ENCODE measurements around the gene NDUFA11.

DNA sequence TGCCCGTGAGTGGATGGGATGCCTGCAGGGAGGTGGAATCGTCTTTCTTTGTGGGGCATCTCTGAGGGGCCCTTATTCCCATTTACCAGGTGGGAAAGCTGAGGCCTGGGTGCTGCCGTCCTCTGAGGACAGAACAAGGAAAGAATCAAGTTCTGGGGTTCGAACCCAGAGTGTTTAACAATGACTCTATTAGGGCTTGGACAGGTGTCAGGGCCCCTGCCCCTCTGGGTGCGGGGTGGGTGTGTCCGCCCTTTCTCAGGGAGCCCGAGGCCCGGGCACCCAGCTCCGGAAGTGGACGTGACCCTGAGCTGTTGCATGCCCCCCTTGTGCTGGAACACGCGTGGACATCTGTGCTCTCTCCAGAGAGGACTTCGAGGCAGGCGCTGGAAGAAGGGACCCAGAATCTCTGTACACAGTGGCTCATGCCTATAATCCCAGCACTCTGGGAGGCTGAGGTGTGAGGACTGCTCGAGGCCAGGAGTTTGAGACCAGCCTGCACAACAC lies 10.8 kb downstream of the NDUFA11 start:
- TF ChIP-seq, protein P1, sequence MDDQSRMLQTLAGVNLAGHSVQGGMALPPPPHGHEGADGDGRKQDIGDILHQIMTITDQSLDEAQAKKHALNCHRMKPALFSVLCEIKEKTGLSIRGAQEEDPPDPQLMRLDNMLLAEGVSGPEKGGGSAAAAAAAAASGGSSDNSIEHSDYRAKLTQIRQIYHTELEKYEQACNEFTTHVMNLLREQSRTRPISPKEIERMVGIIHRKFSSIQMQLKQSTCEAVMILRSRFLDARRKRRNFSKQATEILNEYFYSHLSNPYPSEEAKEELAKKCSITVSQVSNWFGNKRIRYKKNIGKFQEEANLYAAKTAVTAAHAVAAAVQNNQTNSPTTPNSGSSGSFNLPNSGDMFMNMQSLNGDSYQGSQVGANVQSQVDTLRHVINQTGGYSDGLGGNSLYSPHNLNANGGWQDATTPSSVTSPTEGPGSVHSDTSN (CRISPR knock-in tag; IDR thresholded peaks at IDR 0.05) = no peak
- TF ChIP-seq, protein P2, sequence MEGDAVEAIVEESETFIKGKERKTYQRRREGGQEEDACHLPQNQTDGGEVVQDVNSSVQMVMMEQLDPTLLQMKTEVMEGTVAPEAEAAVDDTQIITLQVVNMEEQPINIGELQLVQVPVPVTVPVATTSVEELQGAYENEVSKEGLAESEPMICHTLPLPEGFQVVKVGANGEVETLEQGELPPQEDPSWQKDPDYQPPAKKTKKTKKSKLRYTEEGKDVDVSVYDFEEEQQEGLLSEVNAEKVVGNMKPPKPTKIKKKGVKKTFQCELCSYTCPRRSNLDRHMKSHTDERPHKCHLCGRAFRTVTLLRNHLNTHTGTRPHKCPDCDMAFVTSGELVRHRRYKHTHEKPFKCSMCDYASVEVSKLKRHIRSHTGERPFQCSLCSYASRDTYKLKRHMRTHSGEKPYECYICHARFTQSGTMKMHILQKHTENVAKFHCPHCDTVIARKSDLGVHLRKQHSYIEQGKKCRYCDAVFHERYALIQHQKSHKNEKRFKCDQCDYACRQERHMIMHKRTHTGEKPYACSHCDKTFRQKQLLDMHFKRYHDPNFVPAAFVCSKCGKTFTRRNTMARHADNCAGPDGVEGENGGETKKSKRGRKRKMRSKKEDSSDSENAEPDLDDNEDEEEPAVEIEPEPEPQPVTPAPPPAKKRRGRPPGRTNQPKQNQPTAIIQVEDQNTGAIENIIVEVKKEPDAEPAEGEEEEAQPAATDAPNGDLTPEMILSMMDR (tag by site-specific recombination; IDR thresholded peaks at IDR 0.05) = no peak
- peak; percentile 66 for TF ChIP-seq KLF9 (tag by site-specific recombination; IDR thresholded peaks at IDR 0.05; ENCODE audit: low read depth)
